ENCODE measurements around the gene LRPAP1. TPM values are rescaled to one million over a fixed set of nuclear protein-coding genes. Genes with fewer than 3 reads are reported as not detected.

LRPAP1 gene
- total and polyA plus RNA-seq, 2 donors (not counting 1 experiment from before 2014, with no cell fraction given): 62.9 to 80.5 TPM

DNA sequence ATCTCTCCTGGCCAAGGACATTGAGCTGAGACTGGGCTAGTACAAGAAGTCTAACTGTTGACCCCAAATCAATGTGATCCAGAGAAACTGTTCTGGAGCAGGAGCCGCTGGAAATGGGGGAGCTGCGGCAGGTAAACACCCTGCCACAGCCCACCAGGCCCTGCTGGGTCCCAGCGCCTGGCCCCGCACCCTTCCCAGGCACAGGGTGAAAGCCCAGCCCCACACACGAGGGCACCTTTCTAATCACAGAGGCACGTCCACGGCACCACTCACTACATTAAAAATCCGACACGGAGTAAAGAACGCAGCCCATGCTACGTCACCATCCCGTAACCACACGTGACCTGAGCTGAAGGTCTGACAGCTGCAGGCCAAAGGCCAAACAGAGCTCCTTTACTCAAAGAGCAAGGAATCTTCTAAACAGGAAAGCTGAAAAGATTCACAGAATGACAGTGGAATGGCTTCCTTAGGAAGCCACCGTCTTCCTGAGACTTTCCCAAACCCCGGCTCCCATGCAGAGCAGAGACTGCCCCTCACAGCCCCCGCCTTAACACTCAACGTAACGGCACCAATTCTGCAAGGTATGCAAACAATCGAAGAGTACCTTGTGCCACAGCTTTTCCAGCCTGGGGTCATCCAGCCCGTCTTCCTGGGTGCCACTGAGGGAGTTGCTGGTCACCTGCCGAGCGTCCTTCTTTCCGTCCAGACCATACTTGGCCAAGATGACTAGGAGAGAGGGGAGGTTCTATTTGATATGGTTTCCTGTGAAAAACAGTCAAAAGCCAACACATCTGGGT is 12.6 kb downstream of the LRPAP1 start:
- Histone ChIP-seq H4K20me1 (ENCODE audit: control insufficient read depth, extremely low read depth, insufficient read depth, low read length) (no peaks in the 10 kb centered on the region), H3K27me3 (ENCODE audit: control insufficient read depth, insufficient read depth, low read length) (no peaks in the 10 kb centered on the region), H3K27ac (ENCODE audit: insufficient read depth, low read length) (no peak overlapping the region), H3K9ac (ENCODE audit: insufficient read depth, low read length) (no peak overlapping the region), H3K4me1 (ENCODE audit: control insufficient read depth, extremely low read depth, insufficient read depth, low read length) (no peaks in the 10 kb centered on the region), H3K79me2 (ENCODE audit: control insufficient read depth, insufficient read depth, low read length) (no peaks in the 10 kb centered on the region), H2AFZ (ENCODE audit: low read length) (no peak overlapping the region), H3K4me2 (ENCODE audit: extremely low read depth, insufficient read depth, low read length) (no peak overlapping the region), H3K4me3 (replicated peaks in 1 of 4; ENCODE audit: control extremely low read depth in 1 of 4, insufficient read depth in 1 of 4, low read depth in 3 of 4, low read length in 4 of 4) (no peak overlapping the region), H3K9me3 (ENCODE audit: control insufficient read depth, insufficient read depth, low read depth, low read length) (no peaks in the 10 kb centered on the region), H3K36me3 (ENCODE audit: control insufficient read depth, insufficient read depth, low read length) (peaks cover 35% of the 10 kb centered on the region)
- no peak for DNase-seq (ENCODE audit: low read depth in 2 of 2)
- TF ChIP-seq, protein P1, sequence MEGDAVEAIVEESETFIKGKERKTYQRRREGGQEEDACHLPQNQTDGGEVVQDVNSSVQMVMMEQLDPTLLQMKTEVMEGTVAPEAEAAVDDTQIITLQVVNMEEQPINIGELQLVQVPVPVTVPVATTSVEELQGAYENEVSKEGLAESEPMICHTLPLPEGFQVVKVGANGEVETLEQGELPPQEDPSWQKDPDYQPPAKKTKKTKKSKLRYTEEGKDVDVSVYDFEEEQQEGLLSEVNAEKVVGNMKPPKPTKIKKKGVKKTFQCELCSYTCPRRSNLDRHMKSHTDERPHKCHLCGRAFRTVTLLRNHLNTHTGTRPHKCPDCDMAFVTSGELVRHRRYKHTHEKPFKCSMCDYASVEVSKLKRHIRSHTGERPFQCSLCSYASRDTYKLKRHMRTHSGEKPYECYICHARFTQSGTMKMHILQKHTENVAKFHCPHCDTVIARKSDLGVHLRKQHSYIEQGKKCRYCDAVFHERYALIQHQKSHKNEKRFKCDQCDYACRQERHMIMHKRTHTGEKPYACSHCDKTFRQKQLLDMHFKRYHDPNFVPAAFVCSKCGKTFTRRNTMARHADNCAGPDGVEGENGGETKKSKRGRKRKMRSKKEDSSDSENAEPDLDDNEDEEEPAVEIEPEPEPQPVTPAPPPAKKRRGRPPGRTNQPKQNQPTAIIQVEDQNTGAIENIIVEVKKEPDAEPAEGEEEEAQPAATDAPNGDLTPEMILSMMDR (conservative IDR thresholded peaks at IDR 0.05 in 1 of 2, IDR thresholded peaks at IDR 0.05 in 1 of 2; ENCODE audit: low read depth in 1 of 2, low read length in 2 of 2): no peak
- TF ChIP-seq EZH2 (IDR thresholded peaks at IDR 0.05; ENCODE audit: low read length, missing control alignments): no peak

GRCh38 chr4:3518941-3519340 is 13.3 kb downstream of the LRPAP1 start:
- no peaks in the 10 kb centered on the region for H3K27me3 ChIP-seq (ENCODE audit: control insufficient read depth, insufficient read depth, low read length)
- DNase-seq (ENCODE audit: low read depth in 2 of 2): no peak
- H2AFZ ChIP-seq (ENCODE audit: low read length): no peak overlapping the region
- H3K79me2 ChIP-seq (ENCODE audit: control insufficient read depth, insufficient read depth, low read length): no peaks in the 10 kb centered on the region
- no peaks in the 10 kb centered on the region for H4K20me1 ChIP-seq (ENCODE audit: control insufficient read depth, extremely low read depth, insufficient read depth, low read length)
- peaks cover 32% of the 10 kb centered on the region for H3K36me3 ChIP-seq (ENCODE audit: control insufficient read depth, insufficient read depth, low read length)
- H3K4me2 ChIP-seq (ENCODE audit: extremely low read depth, insufficient read depth, low read length): no peak overlapping the region
- TF ChIP-seq EZH2 (IDR thresholded peaks at IDR 0.05; ENCODE audit: low read length, missing control alignments): no peak
- TF ChIP-seq, protein P1 (conservative IDR thresholded peaks at IDR 0.05 in 1 of 2, IDR thresholded peaks at IDR 0.05 in 1 of 2; ENCODE audit: low read depth in 1 of 2, low read length in 2 of 2): no peak
- no peak overlapping the region for H3K27ac ChIP-seq (ENCODE audit: insufficient read depth, low read length)
- no peak overlapping the region for H3K4me3 ChIP-seq (replicated peaks in 1 of 4; ENCODE audit: control extremely low read depth in 1 of 4, insufficient read depth in 1 of 4, low read depth in 3 of 4, low read length in 4 of 4)
- H3K9ac ChIP-seq (ENCODE audit: insufficient read depth, low read length): no peak overlapping the region
- no peaks in the 10 kb centered on the region for H3K4me1 ChIP-seq (ENCODE audit: control insufficient read depth, extremely low read depth, insufficient read depth, low read length)
- H3K9me3 ChIP-seq (ENCODE audit: control insufficient read depth, insufficient read depth, low read depth, low read length): no peaks in the 10 kb centered on the region

DNA sequence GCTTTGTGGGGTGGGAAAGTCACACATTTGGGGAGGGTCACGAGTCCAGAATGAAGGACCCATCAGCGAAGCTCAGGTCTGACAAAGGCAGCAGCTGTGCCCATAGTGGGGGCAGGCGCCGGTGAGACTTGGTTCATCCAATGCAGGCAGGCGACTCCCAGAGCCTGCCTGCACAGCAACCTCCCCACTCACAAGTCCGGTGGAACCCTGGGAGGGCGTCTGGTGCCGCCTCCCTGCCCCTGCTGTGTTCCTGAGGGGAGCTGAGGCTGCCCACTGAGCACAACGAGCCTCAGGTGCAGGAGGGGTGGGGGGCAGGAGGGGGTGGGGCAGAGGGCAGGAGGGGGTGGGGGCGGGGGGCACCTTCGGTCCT is 13.7 kb downstream of the LRPAP1 start:
- H3K36me3 ChIP-seq (ENCODE audit: control insufficient read depth, insufficient read depth, low read length): peaks cover 34% of the 10 kb centered on the region

More for the DNA sequence above, 13.7 kb downstream of the LRPAP1 start:
- Histone ChIP-seq H3K79me2 (ENCODE audit: control insufficient read depth, insufficient read depth, low read length) (no peaks in the 10 kb centered on the region), H3K9me3 (ENCODE audit: control insufficient read depth, insufficient read depth, low read depth, low read length) (no peaks in the 10 kb centered on the region), H3K4me2 (ENCODE audit: extremely low read depth, insufficient read depth, low read length) (no peak overlapping the region), H3K9ac (ENCODE audit: insufficient read depth, low read length) (no peak overlapping the region), H4K20me1 (ENCODE audit: control insufficient read depth, extremely low read depth, insufficient read depth, low read length) (no peaks in the 10 kb centered on the region), H3K4me3 (replicated peaks in 1 of 4; ENCODE audit: control extremely low read depth in 1 of 4, insufficient read depth in 1 of 4, low read depth in 3 of 4, low read length in 4 of 4) (no peak overlapping the region), H3K27me3 (ENCODE audit: control insufficient read depth, insufficient read depth, low read length) (no peaks in the 10 kb centered on the region), H3K4me1 (ENCODE audit: control insufficient read depth, extremely low read depth, insufficient read depth, low read length) (no peaks in the 10 kb centered on the region), H2AFZ (ENCODE audit: low read length) (no peak overlapping the region), H3K27ac (ENCODE audit: insufficient read depth, low read length) (no peak overlapping the region)
- TF ChIP-seq, protein P1 (conservative IDR thresholded peaks at IDR 0.05 in 1 of 2, IDR thresholded peaks at IDR 0.05 in 1 of 2; ENCODE audit: low read depth in 1 of 2, low read length in 2 of 2): no peak
- TF ChIP-seq EZH2 (IDR thresholded peaks at IDR 0.05; ENCODE audit: low read length, missing control alignments): no peak
- no peak for DNase-seq (ENCODE audit: low read depth in 2 of 2)

Measured in fibroblast of lung (primary cell).